OCI-LY7 (cell line): ENCODE data around the gene CNPY3. TPM values are rescaled to one million over a fixed set of nuclear protein-coding genes. Genes with fewer than 3 reads are reported as not detected.
"Not testable (repeated sequence)": the region's sequence is repeated elsewhere in the genome, so short reads cannot be mapped to it uniquely, and the experiment has no call there.

Source experiments
- BruUV-seq: library from RNA; stranded (reverse); fragments of 400-500 nt; replicated peaks from 2 replicates; lab custom pipeline; 2021; lab: Mats Ljungman, UMichigan
- CTCF ChIA-PET: fragments of 300-600 bp; sonication (Branson Sonifier 250); formaldehyde crosslinking; loops from one replicate; lab custom pipeline; 2022; ENCODE audit warnings: antibody characterized with exemption; ENCODE audit not compliant: unreplicated experiment; lab: Charles Lee
- POLR2A ChIA-PET: fragments of 300-600 bp; sonication (Branson Sonifier 250); formaldehyde crosslinking; loops from one replicate; lab custom pipeline; 2022; ENCODE audit warnings: antibody characterized with exemption; lab: Charles Lee
- DNase-seq: peaks from one replicate; pipeline ENCODE4 v3.0.0-alpha.2; 2015; ENCODE audit warnings: low spot score
- H2AFZ ChIP-seq: fragments of 200-600 bp; sonication (generic), shearing (Covaris generic); 2 replicates; pipeline ENCODE4 v1.6.1; 2014; ENCODE audit warnings: mild to moderate bottlenecking, antibody characterized with exemption, low read length, moderate library complexity
- H3K27ac ChIP-seq: fragments of 200-600 bp; sonication (generic); 2 replicates; pipeline ENCODE4 v1.5.1; 2014; ENCODE audit warnings: mixed run types, low read depth, mild to moderate bottlenecking, moderate library complexity, low read length, inconsistent platforms; ENCODE audit not compliant: poor library complexity, severe bottlenecking
- H3K36me3 ChIP-seq: fragments of 200-600 bp; sonication (generic); 2 replicates; pipeline ENCODE4 v1.6.1; 2014; ENCODE audit warnings: mild to moderate bottlenecking, antibody characterized with exemption, low read length, moderate library complexity, mixed read lengths; ENCODE audit not compliant: insufficient read depth
- H3K4me1 ChIP-seq: fragments of 200-600 bp; sonication (generic); 2 replicates; pipeline ENCODE4 v1.5.1; 2014; ENCODE audit warnings: mild to moderate bottlenecking, low read length; ENCODE audit not compliant: insufficient read depth, poor library complexity, severe bottlenecking
- H3K4me2 ChIP-seq: fragments of 200-600 bp; sonication (generic); 2 replicates; pipeline ENCODE4 v1.6.1; 2014; ENCODE audit warnings: mild to moderate bottlenecking, low read length
- H3K4me3 ChIP-seq: fragments of 200-600 bp; sonication (generic); 2 replicates; pipeline ENCODE4 v1.5.1; 2014; ENCODE audit warnings: mild to moderate bottlenecking, low read depth, low read length; ENCODE audit not compliant: poor library complexity, severe bottlenecking
- H3K79me2 ChIP-seq: fragments of 200-600 bp; sonication (generic); 2 replicates; pipeline ENCODE4 v1.6.1; 2016; ENCODE audit warnings: low read depth, mild to moderate bottlenecking, low read length, moderate library complexity, mixed read lengths; ENCODE audit not compliant: insufficient read depth
- H3K9me2 ChIP-seq: fragments of 200-600 bp; sonication (generic); 2 replicates; pipeline ENCODE4 v1.6.1; 2016; ENCODE audit warnings: mild to moderate bottlenecking, low read length, mixed read lengths; ENCODE audit not compliant: insufficient read depth
- H3K9me3 ChIP-seq: fragments of 200-600 bp; sonication (generic); 2 replicates; pipeline ENCODE4 v1.6.1; 2014; ENCODE audit warnings: mild to moderate bottlenecking, mixed run types, low read length, mixed read lengths
- H4K20me1 ChIP-seq: fragments of 200-600 bp; sonication (generic); 2 replicates; pipeline ENCODE4 v1.6.1; 2014; ENCODE audit warnings: mild to moderate bottlenecking, antibody characterized with exemption, low read length, moderate library complexity, mixed read lengths; ENCODE audit not compliant: insufficient read depth
- EZH2phosphoT487 ChIP-seq: fragments of 200-600 bp; sonication (generic); IDR thresholded peaks from 2 replicates; pipeline ENCODE4 v1.6.1; 2018; ENCODE audit warnings: low read depth, borderline replicate concordance, mild to moderate bottlenecking, mixed run types, antibody characterized with exemption, low read length, moderate library complexity, mixed read lengths
- intact Hi-C: fragments of 100-400 bp; cut with micrococcal nuclease; formaldehyde crosslinking; loops from one replicate; pipeline ENCODE4 v1.10.0; 2022; ENCODE audit not compliant: unreplicated experiment
- total RNA-seq, 2 experiments: library from RNA; depleted of rRNA in 1 of 2; stranded (reverse); fragments of >200 nt in 1 of 2; shearing (Covaris generic) in 1 of 2; gene quantifications; 2 replicates each; pipeline ENCODE4 v1.2.3, GENCODE V29; 2014 to 2022
- TF ChIP-seq, protein P1 (sequence below): fragments of 200-600 bp; sonication (generic); conservative IDR thresholded peaks from 2 replicates; pipeline ENCODE4 v1.5.1; 2014; ENCODE audit warnings: mild to moderate bottlenecking, antibody characterized with exemption, low read length, moderate library complexity, mixed read lengths

Gene CNPY3
- total RNA-seq, 2 experiments from 2014 or later, result 69.3 to 77.2 TPM

DNA sequence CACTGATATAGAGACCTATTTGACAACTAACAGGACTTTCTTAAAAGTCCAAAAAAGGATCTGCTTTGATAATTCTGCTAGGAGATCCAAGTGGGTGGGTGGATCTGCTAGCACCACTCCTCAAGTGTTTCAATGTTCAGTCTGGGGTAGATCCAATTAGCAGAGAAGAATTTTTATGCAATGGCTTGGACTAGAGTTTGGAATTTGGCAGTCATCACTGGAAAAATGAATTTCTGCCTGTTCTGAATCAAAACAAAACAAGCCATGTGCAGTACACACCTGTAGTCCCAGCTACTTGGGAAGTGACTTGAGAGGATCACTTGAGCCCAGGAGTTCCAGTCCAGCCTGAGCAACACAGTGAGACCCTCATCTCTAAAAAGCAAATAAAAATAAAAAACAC, 18.7 kb downstream of the CNPY3 start:
- no peak overlapping the region for H2AFZ ChIP-seq
- H3K4me1 ChIP-seq, result no peaks in the 10 kb centered on the region
- H3K9me2 ChIP-seq, result no peaks in the 10 kb centered on the region
- TF ChIP-seq, protein P1, sequence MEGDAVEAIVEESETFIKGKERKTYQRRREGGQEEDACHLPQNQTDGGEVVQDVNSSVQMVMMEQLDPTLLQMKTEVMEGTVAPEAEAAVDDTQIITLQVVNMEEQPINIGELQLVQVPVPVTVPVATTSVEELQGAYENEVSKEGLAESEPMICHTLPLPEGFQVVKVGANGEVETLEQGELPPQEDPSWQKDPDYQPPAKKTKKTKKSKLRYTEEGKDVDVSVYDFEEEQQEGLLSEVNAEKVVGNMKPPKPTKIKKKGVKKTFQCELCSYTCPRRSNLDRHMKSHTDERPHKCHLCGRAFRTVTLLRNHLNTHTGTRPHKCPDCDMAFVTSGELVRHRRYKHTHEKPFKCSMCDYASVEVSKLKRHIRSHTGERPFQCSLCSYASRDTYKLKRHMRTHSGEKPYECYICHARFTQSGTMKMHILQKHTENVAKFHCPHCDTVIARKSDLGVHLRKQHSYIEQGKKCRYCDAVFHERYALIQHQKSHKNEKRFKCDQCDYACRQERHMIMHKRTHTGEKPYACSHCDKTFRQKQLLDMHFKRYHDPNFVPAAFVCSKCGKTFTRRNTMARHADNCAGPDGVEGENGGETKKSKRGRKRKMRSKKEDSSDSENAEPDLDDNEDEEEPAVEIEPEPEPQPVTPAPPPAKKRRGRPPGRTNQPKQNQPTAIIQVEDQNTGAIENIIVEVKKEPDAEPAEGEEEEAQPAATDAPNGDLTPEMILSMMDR, result no peak
- no peak for TF ChIP-seq EZH2phosphoT487
- H3K9me3 ChIP-seq, result no peaks in the 10 kb centered on the region
- no peak for DNase-seq
- POLR2A ChIA-PET, result no interaction called here
- H4K20me1 ChIP-seq, result no peaks in the 10 kb centered on the region
- H3K36me3 ChIP-seq, result peaks cover 35% of the 10 kb centered on the region
- no peak overlapping the region for H3K4me3 ChIP-seq
- intact Hi-C loops, result loop anchor here (5.0 kb wide), 1 partner anchor 46 kb away; no protein-coding TSS in a partner anchor
- H3K79me2 ChIP-seq, result no peaks in the 10 kb centered on the region
- CTCF ChIA-PET, result no interaction called here
- no peak overlapping the region for H3K4me2 ChIP-seq
- BruUV-seq, result TSS peak; percentile 10
- no peak overlapping the region for H3K27ac ChIP-seq

DNA sequence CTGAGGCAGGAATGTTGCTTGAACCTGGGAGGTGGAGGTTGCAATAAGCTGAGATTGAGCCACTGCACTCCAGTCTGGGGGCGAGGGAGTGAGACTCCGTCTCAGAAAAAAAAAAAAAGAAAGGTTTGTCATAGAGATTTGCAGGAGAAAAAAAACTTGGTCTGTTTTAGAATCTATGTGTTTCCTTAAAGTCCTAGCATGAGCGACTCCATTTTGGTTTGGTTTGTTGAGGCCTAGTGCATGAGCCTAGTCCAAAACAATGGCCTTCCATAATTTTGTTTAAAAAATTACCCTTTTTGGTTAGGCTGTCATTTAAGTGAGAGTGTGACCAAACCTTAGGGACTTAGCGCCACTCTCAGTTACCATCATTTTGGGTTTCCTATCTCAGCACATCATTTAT, 23.1 kb downstream of the CNPY3 start:
- H3K27ac ChIP-seq, result no peak overlapping the region
- no peaks in the 10 kb centered on the region for H3K4me1 ChIP-seq
- CTCF ChIA-PET, result interaction anchor here (0.6 kb wide), 1 partner anchor 52 kb away, joined by 3 read pairs; no protein-coding TSS in a partner anchor
- POLR2A ChIA-PET, result interaction anchor here (0.6 to 1.2 kb wide), 3 partner anchors 23 to 191 kb away, joined by 3 read pairs; partner anchors contain the start of genes CNPY3 and PPP2R5D
- intact Hi-C loops, result no loop called here
- BruUV-seq, result no TSS peak
- H3K9me3 ChIP-seq, result no peaks in the 10 kb centered on the region
- no peak overlapping the region for H3K4me3 ChIP-seq
- H3K9me2 ChIP-seq, result no peaks in the 10 kb centered on the region
- no peak overlapping the region for H3K4me2 ChIP-seq
- peaks cover 8% of the 10 kb centered on the region; the same call in 1 of the 2 replicates for H3K36me3 ChIP-seq
- no peak overlapping the region for H2AFZ ChIP-seq
- TF ChIP-seq, protein P1, result no peak
- TF ChIP-seq EZH2phosphoT487, result no peak
- no peaks in the 10 kb centered on the region for H4K20me1 ChIP-seq
- no peaks in the 10 kb centered on the region for H3K79me2 ChIP-seq
- no peak for DNase-seq

DNA sequence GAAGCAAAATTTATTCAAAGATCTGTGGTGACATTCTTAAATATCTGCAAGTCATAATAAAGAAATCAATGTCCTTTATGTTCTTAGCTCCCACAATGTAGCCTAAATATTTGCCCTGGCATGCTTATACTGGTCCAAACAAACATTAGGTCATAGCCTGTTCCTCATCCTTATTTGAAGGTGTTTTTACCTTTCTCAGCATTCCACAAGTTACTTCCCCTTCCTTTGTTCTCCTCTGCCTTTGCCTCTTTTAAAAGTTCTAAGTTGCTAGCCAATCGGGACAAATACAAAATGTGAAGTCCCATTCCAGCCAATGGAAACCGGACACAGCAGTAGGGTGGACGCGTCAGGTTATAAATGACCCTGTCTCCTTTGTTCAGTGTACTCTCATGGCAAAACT, 25.1 kb downstream of the CNPY3 start:
- H2AFZ ChIP-seq, POLR2A ChIA-PET, DNase-seq, H4K20me1 ChIP-seq, H3K9me2 ChIP-seq, H3K36me3 ChIP-seq, H3K79me2 ChIP-seq, H3K4me3 ChIP-seq, CTCF ChIA-PET, H3K9me3 ChIP-seq, H3K4me2 ChIP-seq, H3K4me1 ChIP-seq, intact Hi-C loops, H3K27ac ChIP-seq: not testable (repeated sequence)
- BruUV-seq, result TSS peak; percentile 55
